ENCODE measurements around the gene NTN5.
"Not testable (repeated sequence)": the region's sequence is repeated elsewhere in the genome, so short reads cannot be mapped to it uniquely, and the experiment has no call there.

The NTN5 gene

GRCh38 chr19:48669903-48670668 is 2.7 kb downstream of the NTN5 start:
- no peak for DNase-seq (ENCODE audit: low read depth in 2 of 2)

GRCh38 chr19:48668761-48669160 is 4.1 kb downstream of the NTN5 start:
- DNase-seq (ENCODE audit: low read depth in 2 of 2), result no peak

GRCh38 chr19:48668332-48668731 is 4.5 kb downstream of the NTN5 start:
- no peak for DNase-seq (ENCODE audit: low read depth in 2 of 2)

GRCh38 chr19:48665786-48666185 is 7.0 kb downstream of the NTN5 start:
- no peak for DNase-seq (ENCODE audit: low read depth in 2 of 2)

GRCh38 chr19:48664476-48664875 is 8.3 kb downstream of the NTN5 start:
- DNase-seq (ENCODE audit: low read depth in 2 of 2), result no peak

- DNase-seq (ENCODE audit: low read depth in 2 of 2), result no peak
Measured at GRCh38 chr19:48663667-48664066, 9.2 kb downstream of the NTN5 start.

GRCh38 chr19:48661711-48662090 is 11.1 kb downstream of the NTN5 start:
- DNase-seq (ENCODE audit: low read depth in 2 of 2), result no peak

- peak; percentile 53 to 63 for DNase-seq (ENCODE audit: low read depth in 2 of 2)
Measured at GRCh38 chr19:48660852-48661710, 11.7 kb downstream of the NTN5 start.

GRCh38 chr19:48659768-48660167 is 13.0 kb downstream of the NTN5 start:
- no peak for DNase-seq (ENCODE audit: low read depth in 2 of 2)

GRCh38 chr19:48658483-48658882 is 14.3 kb downstream of the NTN5 start:
- DNase-seq (ENCODE audit: low read depth in 2 of 2), result no peak

- not testable (repeated sequence) for DNase-seq (ENCODE audit: low read depth in 2 of 2)
Measured at GRCh38 chr19:48657828-48658227, 15.0 kb downstream of the NTN5 start.

GRCh38 chr19:48656840-48657474 is 15.9 kb downstream of the NTN5 start:
- no peak for DNase-seq (ENCODE audit: low read depth in 2 of 2)

GRCh38 chr19:48654299-48655059 is 18.3 kb downstream of the NTN5 start:
- DNase-seq (ENCODE audit: low read depth in 2 of 2), result no peak

- no peak for DNase-seq (ENCODE audit: low read depth in 2 of 2)
Measured at GRCh38 chr19:48651683-48652048, 21.2 kb downstream of the NTN5 start.

- no peak for DNase-seq (ENCODE audit: low read depth in 2 of 2)
Measured at GRCh38 chr19:48650974-48651682, 21.7 kb downstream of the NTN5 start.

GRCh38 chr19:48648134-48648533 is 24.7 kb downstream of the NTN5 start:
- no peak for DNase-seq (ENCODE audit: low read depth in 2 of 2)

- DNase-seq (ENCODE audit: low read depth in 2 of 2), result no peak
Measured at GRCh38 chr19:48646722-48647216, 26.0 kb downstream of the NTN5 start.

- peak; percentile 83 to 88 for DNase-seq (ENCODE audit: low read depth in 2 of 2)
Measured at GRCh38 chr19:48646001-48646721, 26.7 kb downstream of the NTN5 start, which contains the start of gene CA11. Gene CA11 (minus strand): TSS chr19:48646187. CDS start chr19:48645632, 555 bp downstream.

- DNase-seq (ENCODE audit: low read depth in 2 of 2), result no peak
Measured at GRCh38 chr19:48645620-48646000, 27.2 kb downstream of the NTN5 start.

Measured in stimulated activated CD8-positive, alpha-beta memory T cell treated with anti-CD3 and anti-CD28 coated beads, Interleukin-15, amount 100 ng/mL, for 4 hours (primary cell).